ENCODE results near the gene PLCB1.

Gene PLCB1

DNA sequence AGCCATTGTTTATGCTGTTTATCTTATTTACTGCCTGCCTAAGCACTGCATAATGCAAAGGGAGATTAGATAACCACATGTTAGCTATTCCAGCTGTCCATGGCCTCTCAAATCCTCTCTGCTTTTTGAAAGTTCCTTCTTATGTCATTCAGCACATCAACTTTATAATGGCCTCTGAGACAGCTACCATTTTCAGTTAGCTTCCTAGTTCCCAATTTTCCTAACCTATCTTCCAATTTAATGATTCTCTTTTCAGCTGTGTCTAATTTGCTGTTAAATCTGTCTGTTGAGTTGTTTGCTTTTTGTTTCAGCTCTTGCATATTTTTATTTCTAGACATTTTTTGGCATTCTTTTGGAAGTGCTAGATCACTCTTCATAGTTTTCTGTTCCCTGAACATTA, 763.4 kb downstream of the PLCB1 start:
- TF ChIP-seq ZFX (IDR thresholded peaks at IDR 0.05), result no peak
- TF ChIP-seq, protein P1, sequence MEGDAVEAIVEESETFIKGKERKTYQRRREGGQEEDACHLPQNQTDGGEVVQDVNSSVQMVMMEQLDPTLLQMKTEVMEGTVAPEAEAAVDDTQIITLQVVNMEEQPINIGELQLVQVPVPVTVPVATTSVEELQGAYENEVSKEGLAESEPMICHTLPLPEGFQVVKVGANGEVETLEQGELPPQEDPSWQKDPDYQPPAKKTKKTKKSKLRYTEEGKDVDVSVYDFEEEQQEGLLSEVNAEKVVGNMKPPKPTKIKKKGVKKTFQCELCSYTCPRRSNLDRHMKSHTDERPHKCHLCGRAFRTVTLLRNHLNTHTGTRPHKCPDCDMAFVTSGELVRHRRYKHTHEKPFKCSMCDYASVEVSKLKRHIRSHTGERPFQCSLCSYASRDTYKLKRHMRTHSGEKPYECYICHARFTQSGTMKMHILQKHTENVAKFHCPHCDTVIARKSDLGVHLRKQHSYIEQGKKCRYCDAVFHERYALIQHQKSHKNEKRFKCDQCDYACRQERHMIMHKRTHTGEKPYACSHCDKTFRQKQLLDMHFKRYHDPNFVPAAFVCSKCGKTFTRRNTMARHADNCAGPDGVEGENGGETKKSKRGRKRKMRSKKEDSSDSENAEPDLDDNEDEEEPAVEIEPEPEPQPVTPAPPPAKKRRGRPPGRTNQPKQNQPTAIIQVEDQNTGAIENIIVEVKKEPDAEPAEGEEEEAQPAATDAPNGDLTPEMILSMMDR (conservative IDR thresholded peaks at IDR 0.05), result no peak
- no peak overlapping the region for H3K27ac ChIP-seq

DNA sequence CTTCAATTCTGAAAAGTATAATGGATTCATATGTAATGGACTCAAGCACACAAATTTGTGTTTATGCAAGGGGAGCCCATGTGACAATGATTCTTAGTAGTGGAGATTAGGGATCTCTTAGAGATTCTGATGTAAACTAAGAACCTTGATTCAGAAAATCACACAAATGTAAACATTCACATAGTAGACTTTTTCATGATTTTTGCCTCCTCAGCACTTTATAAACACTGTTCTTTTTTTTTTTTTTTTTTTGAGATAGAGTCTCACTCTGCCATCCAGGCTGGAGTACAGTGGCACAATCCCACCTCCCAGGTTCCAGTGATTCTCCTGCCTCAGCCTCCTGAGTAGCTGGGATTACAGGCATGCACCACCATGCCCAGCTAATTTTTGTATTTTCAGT, 766.8 kb downstream of the PLCB1 start:
- TF ChIP-seq, protein P1 (conservative IDR thresholded peaks at IDR 0.05), result no peak
- TF ChIP-seq ZFX (IDR thresholded peaks at IDR 0.05), result no peak
- H3K27ac ChIP-seq, result no peak overlapping the region

DNA sequence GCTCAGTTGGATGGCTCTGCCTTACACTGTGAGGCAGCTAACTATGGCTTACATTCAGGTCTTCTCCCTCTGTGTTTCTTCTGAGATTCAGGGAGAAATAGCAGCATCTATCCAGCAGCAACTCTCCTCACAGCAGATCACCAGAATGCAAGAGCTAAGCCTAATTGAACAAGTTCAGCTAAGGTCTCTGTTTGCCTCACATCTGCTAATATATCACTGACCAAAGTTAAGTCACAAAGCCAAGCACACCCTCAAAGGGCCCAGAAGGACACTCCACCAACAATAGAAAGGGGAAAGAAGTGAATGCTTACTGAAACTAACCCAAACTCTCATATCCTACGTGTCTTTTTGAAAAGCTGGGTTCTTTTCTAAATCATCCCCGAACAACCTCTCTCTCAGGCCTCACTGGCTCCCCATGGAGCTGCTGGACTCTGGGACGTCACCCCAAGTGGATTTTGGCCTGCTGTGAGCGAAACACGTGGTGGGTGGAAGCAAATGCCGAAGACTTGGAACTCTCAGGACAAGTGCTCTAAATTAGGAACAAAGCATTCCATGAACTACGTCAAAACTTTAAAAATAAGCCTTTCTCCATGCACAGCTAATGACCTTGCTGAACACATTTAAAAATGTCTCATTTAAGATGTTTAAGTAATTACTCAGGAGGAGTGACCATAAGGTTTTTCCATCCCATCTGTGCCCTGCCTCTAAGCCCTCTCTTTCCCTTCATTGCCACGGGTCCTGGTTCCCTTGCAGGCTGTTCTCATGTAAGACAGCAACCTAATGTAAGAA, 769.4 kb downstream of the PLCB1 start:
- TF ChIP-seq ZFX (IDR thresholded peaks at IDR 0.05), result no peak
- TF ChIP-seq, protein P1 (conservative IDR thresholded peaks at IDR 0.05), result no peak
- H3K27ac ChIP-seq, result no peak overlapping the region

DNA sequence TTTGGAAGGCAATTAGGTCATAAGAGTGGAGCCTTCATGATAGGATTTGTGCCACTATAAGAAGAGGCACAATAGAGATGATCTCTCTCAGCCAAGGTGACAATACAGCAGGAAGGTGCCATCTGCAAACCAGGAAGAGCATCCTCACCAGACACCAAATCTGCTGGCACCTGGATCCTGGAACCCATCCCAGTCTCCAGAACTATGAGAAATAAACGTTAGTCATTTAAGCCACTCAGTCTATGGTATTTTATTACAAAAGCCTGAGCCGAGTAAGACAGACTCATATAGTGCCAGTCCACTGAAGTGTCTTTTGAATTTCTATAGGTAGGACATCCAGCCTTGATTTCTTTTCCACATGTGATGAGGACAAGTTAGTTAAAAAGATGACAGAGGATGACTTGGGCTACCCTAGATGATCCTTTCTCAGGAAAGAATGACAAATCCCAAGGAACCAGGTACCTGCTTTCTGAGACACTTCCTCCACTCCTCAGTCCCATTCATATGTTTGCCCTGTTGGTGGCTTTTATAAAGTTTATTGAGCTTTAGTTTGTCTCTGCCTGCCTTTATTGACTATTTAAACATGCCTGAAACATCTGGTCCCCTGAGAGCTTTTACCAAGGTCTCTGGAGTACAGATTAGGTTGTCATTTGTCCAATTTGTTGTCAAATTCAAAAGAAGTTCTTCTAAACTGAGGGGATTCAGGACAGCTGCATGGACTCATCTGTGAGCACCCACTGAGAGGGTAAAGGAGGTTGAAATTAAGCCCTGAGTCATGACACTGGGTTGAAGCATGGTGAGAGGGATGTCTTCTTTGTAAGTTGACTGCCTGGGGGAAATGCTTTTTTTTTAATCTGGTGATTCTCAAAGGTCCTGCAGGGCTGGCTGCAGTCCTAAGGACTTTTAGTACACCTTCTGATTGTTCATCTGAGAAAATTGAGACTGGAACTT, 771.9 kb downstream of the PLCB1 start:
- TF ChIP-seq ZFX (IDR thresholded peaks at IDR 0.05), result no peak
- TF ChIP-seq, protein P1 (conservative IDR thresholded peaks at IDR 0.05), result no peak
- H3K27ac ChIP-seq, result no peak overlapping the region

DNA sequence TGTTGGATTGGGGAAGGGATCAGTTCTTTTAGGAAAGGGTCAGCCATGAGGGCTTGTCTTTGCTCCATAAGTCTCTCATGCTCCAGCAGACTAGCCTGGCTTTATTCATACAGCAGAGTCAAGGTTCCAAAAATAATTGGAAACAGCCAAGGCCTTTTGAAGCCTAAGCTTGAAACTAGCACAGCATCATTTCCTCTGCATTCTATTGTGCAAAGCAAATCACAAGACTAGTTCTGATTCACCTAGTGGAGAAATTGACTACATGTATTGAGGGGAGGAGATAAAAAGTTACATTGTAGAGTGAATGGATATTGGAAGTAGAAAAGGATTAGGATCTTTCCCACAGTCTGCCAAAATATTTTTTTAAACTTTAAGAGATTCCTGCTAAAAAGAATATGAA, 777.5 kb downstream of the PLCB1 start:
- TF ChIP-seq ZFX (IDR thresholded peaks at IDR 0.05), result no peak
- TF ChIP-seq, protein P1 (conservative IDR thresholded peaks at IDR 0.05), result no peak
- no peak overlapping the region for H3K27ac ChIP-seq

DNA sequence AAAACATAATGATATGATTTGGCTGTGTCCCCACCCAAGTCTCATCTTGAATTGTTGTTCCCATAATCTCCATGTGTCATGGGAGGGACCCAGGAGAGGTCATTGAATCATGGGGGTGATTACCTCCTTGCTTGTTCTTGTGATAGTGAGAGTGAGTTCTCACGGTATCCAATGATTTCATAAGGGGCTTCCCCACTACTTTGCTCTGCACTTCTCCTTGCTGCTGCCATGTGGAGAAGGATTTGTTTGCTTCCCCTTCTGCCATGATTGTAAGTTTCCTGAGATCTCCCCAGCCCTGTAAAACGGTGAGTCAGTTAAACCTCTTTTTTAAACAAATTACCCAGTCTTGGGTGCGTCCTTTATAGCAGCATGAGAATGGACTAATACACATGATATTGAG, 780.0 kb downstream of the PLCB1 start:
- H3K27ac ChIP-seq, result no peak overlapping the region
- TF ChIP-seq, protein P1 (conservative IDR thresholded peaks at IDR 0.05), result no peak
- no peak for TF ChIP-seq ZFX (IDR thresholded peaks at IDR 0.05)

DNA sequence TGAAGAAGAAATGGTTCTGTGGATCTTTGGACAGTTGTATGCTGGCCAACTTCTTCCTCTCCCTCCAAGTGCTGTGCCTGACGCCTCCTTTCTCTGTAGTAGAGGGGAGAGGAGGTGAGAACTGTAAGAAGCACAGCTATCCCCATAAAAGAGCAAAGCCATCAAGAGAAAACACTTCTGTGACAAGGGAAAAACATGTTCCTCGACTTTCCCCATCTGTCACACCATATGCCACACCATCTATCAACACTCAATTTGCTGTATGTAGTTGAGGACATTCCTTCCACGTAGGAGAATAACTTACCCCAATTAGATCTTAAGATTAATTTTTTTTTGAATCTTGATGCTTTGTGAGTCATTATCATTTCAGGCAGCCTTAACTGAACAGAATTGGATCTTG, 780.7 kb downstream of the PLCB1 start:
- H3K27ac ChIP-seq, result no peak overlapping the region
- TF ChIP-seq ZFX (IDR thresholded peaks at IDR 0.05), result no peak
- TF ChIP-seq, protein P1 (conservative IDR thresholded peaks at IDR 0.05), result no peak
